H1 (cell line): ENCODE results near the gene ORC6. TPM values are rescaled to one million over a fixed set of nuclear protein-coding genes. Genes with fewer than 3 reads are reported as not detected.

Source experiments
- MAFK ChIP-seq: IDR thresholded peaks from 2 replicates; pipeline ENCODE4 v1.6.1; 2012; ENCODE audit warnings: low read depth, mild to moderate bottlenecking, improper control_type of control experiment, low read length
- polyA plus RNA-seq, 7 experiments: library from polyadenylated mRNA; depleted of rRNA in 3 of 7; stranded (reverse) in 5 of 7; unstranded in 2 of 7; fragments of >200 nt in 5 of 7; fragments of 200-250 nt in 2 of 7; gene quantifications; 1 replicate in 5 of 7; 2 replicates in 1 of 7; 4 replicates in 1 of 7; pipeline versions ENCODE4 v1.2.1 to v1.2.3, GENCODE V29; 2011 to 2013; ENCODE audit warnings: missing spikeins in 2 of 7, mixed read lengths in 2 of 7
- total RNA-seq: library from RNA; stranded (reverse); fragmentation: NEBNext Ultra II Directional; extraction: Animal tissue kit (Norgen Biotek cat#: 25700); gene quantifications from 2 replicates; pipeline ENCODE4 v1.2.1, GENCODE V29; 2021

The ORC6 gene
- total and polyA plus RNA-seq, 2 of the 8 experiments (the other 6 are each of a cell fraction or from before 2014, with no cell fraction given), result 41.8 to 67.4 TPM

DNA sequence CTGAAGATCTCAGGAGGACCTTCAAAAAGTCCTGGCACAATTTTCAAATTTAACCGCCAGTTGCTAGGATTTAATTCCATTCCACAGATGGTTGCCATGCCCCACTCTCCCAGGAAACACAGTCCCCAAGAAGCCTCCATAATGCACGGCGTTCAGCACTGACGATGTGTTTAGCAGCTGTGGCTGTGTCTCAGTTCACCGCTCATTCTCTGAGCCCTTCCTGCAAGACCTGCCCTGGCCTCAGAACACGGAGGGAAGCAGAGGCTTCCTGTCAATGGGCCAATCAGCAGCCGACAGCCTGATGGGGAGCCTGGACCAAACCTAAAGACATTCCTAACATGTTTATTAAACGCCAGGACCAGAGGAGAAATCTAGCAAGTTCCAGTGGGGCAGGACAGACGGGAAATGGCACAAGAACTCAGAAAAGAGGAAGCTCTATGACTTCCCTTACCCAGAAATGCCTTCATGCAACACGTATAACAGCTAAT lies 53.8 kb downstream of the ORC6 start (continued):
- TF ChIP-seq MAFK, result no peak
